Caco-2 (cell line): ENCODE data around the gene CCT6A. TPM values are rescaled to one million over a fixed set of nuclear protein-coding genes. Genes with fewer than 3 reads are reported as not detected.
A peak's percentile ranks its signal among the peaks of the same experiment; 100 is the strongest.
"Not testable (repeated sequence)": the region's sequence is repeated elsewhere in the genome, so short reads cannot be mapped to it uniquely, and the experiment has no call there.

ENCODE experiments used
- BruUV-seq: library from RNA; stranded (reverse); fragments of 400-500 nt; replicated peaks from 2 replicates; lab custom pipeline; 2021; lab: Mats Ljungman, UMichigan
- CTCF ChIA-PET: fragments of 300-600 bp; sonication (Branson Sonifier 250); formaldehyde crosslinking; loops from one replicate; lab custom pipeline; 2022; ENCODE audit warnings: antibody characterized with exemption; lab: Charles Lee
- POLR2A ChIA-PET: fragments of 300-600 bp; sonication (Branson Sonifier 250); formaldehyde crosslinking; loops from one replicate; lab custom pipeline; 2022; ENCODE audit warnings: antibody characterized with exemption; lab: Charles Lee
- DNase-seq, 2 experiments: peaks; one replicate each; pipeline versions ENCODE4 v3.0.0 to v3.0.0-alpha.2; 2020 to 2022
- H3K27me3 ChIP-seq: replicated peaks from 2 replicates; pipeline ENCODE4 v1.6.0; 2011; ENCODE audit warnings: low read length; ENCODE audit not compliant: control insufficient read depth, insufficient read depth
- H3K36me3 ChIP-seq: 2 replicates; pipeline ENCODE4 v1.5.1; 2011; ENCODE audit warnings: low read length; ENCODE audit not compliant: control insufficient read depth, insufficient read depth
- H3K4me1 ChIP-seq: fragments of 250-450 bp; sonication (Bioruptor Pico); 2 replicates; pipeline ENCODE4 v1.5.1; 2020; ENCODE audit warnings: mild to moderate bottlenecking
- H3K4me3 ChIP-seq: 2 replicates; pipeline ENCODE4 v1.5.1; 2011; ENCODE audit warnings: low read depth, mild to moderate bottlenecking, control low read depth, low read length
- H3K9me3 ChIP-seq: fragments of 250-450 bp; sonication (Bioruptor Pico); 2 replicates; pipeline ENCODE4 v1.5.1; 2020; ENCODE audit warnings: mild to moderate bottlenecking, moderate library complexity
- H3K27ac Mint-ChIP-seq: one replicate; pipeline ENCODE4 v1.8.0; 2022; ENCODE audit warnings: mixed read lengths; ENCODE audit not compliant: unreplicated experiment
- H3K27me3 Mint-ChIP-seq: one replicate; pipeline ENCODE4 v1.8.0; 2022; ENCODE audit warnings: mixed read lengths; ENCODE audit not compliant: insufficient read depth, unreplicated experiment
- H3K36me3 Mint-ChIP-seq: one replicate; pipeline ENCODE4 v1.8.0; 2022; ENCODE audit warnings: mild to moderate bottlenecking, mixed read lengths; ENCODE audit not compliant: insufficient read depth, unreplicated experiment
- H3K4me1 Mint-ChIP-seq: one replicate; pipeline ENCODE4 v1.8.0; 2022; ENCODE audit warnings: low read depth, mixed read lengths; ENCODE audit not compliant: unreplicated experiment
- H3K4me3 Mint-ChIP-seq: one replicate; pipeline ENCODE4 v1.8.0; 2022; ENCODE audit warnings: mild to moderate bottlenecking, moderate library complexity, mixed read lengths; ENCODE audit not compliant: unreplicated experiment
- H3K9me3 Mint-ChIP-seq: one replicate; pipeline ENCODE4 v1.8.0; 2022; ENCODE audit warnings: mixed read lengths; ENCODE audit not compliant: unreplicated experiment
- CTCF ChIP-seq, 2 experiments: fragments of 200-600 bp in 1 of 2; IDR thresholded peaks; 1 replicate in 1 of 2; 2 replicates in 1 of 2; pipeline versions ENCODE4 v1.5.1 to v1.8.0; 2011 to 2022; ENCODE audit warnings: antibody characterized with exemption in 1 of 2, control low read depth in 1 of 2, inconsistent platforms in 1 of 2, low read depth in 1 of 2, low read length in 1 of 2, mild to moderate bottlenecking in 1 of 2, moderate library complexity in 1 of 2; ENCODE audit not compliant: insufficient read depth in 1 of 2, severe bottlenecking in 1 of 2, unreplicated experiment in 1 of 2
- intact Hi-C: fragments of 100-400 bp; cut with micrococcal nuclease; formaldehyde crosslinking; loops from one replicate; pipeline ENCODE4 v1.10.0; 2022; ENCODE audit not compliant: unreplicated experiment
- total RNA-seq: library from RNA; stranded (reverse); gene quantifications from 2 replicates; pipeline ENCODE4 v1.2.3, GENCODE V29; 2022

CCT6A gene
- total RNA-seq, 1 experiment from 2014 or later = 242 TPM

- BruUV-seq = TSS peak; percentile 46
- Histone ChIP-seq H3K36me3 (no peaks in the 10 kb centered on the region), H3K27me3 (no peaks in the 10 kb centered on the region), H3K9me3 (no peaks in the 10 kb centered on the region), H3K4me3 (peak overlapping the region; percentile 80), H3K4me1 (peaks cover 29% of the 10 kb centered on the region)
- intact Hi-C loops = loop anchor here (1.0 kb wide), 3 partner anchors 12 to 30 kb away; partner anchors contain the start of genes CCT6A, PSPH and SUMF2
- peak; percentile 31 to 55 for TF ChIP-seq CTCF (IDR thresholded peaks at IDR 0.05; ENCODE audit: insufficient read depth in 1 of 2, low read depth in 1 of 2, low read length in 1 of 2, severe bottlenecking in 1 of 2, unreplicated experiment in 1 of 2)
- CTCF ChIA-PET = interaction anchor here (0.6 to 2.7 kb wide), 7 partner anchors 12 to 70 kb away, joined by 3 to 42 read pairs (median 8); partner anchors contain the start of genes CCT6A, NIPSNAP2, PSPH and SUMF2
- Mint-ChIP-seq H3K9me3 (no peaks in the 10 kb centered on the region), H3K27me3 (no peaks in the 10 kb centered on the region), H3K4me3 (peak overlapping the region; percentile 85), H3K4me1 (peaks cover 21% of the 10 kb centered on the region), H3K27ac (peak overlapping the region; percentile 89), H3K36me3 (peaks cover 51% of the 10 kb centered on the region)
- POLR2A ChIA-PET = interaction anchor here (0.5 to 2.3 kb wide), 6 partner anchors 13 to 300 kb away, joined by 3 to 79 read pairs (median 8); partner anchors contain the start of genes CCT6A, CHCHD2, PSPH and SUMF2
- peak; percentile 96 for DNase-seq
Observed at GRCh38 chr7:56033671-56034432, 17.7 kb upstream of the CCT6A start.

- no TSS peak for BruUV-seq
- no peak overlapping the region for H3K27ac Mint-ChIP-seq
- CTCF ChIA-PET = no interaction called here
Observed at GRCh38 chr7:56040730-56041129, 10.8 kb upstream of the CCT6A start.

GRCh38 chr7:56045758-56046157, 5.8 kb upstream of the CCT6A start:
- BruUV-seq, H3K27me3 ChIP-seq, CTCF ChIA-PET, H3K9me3 Mint-ChIP-seq, H3K4me3 Mint-ChIP-seq, H3K4me3 ChIP-seq, H3K27ac Mint-ChIP-seq, H3K9me3 ChIP-seq, H3K36me3 ChIP-seq, H3K27me3 Mint-ChIP-seq: not testable (repeated sequence)
- DNase-seq = peak in 1 of 2 experiments; percentile 1
- POLR2A ChIA-PET = interaction anchor here (1.8 kb wide), 1 partner anchor 12 kb away, joined by 9 read pairs; no protein-coding TSS in a partner anchor
- intact Hi-C loops = loop anchor here (1.0 kb wide), 1 partner anchor 11 kb away; no protein-coding TSS in a partner anchor
- Mint-ChIP-seq H3K36me3 (peaks cover 39% of the 10 kb centered on the region), H3K4me1 (peaks cover 11% of the 10 kb centered on the region)
- H3K4me1 ChIP-seq = peaks cover 33% of the 10 kb centered on the region

More at GRCh38 chr7:56040730-56041129, 10.8 kb upstream of the CCT6A start:
- Mint-ChIP-seq H3K9me3 (no peaks in the 10 kb centered on the region), H3K4me3 (no peak overlapping the region), H3K27me3 (no peaks in the 10 kb centered on the region), H3K36me3 (peaks cover 37% of the 10 kb centered on the region), H3K4me1 (peaks cover 6% of the 10 kb centered on the region)
- no peaks in the 10 kb centered on the region for H3K36me3 ChIP-seq
- no peak for DNase-seq
- intact Hi-C loops = no loop called here
- POLR2A ChIA-PET = no interaction called here
- peaks cover under 1% of the 10 kb centered on the region; the same call in 1 of the 2 replicates for H3K4me1 ChIP-seq
- no peak for TF ChIP-seq CTCF (IDR thresholded peaks at IDR 0.05; ENCODE audit: insufficient read depth in 1 of 2, low read depth in 1 of 2, low read length in 1 of 2, severe bottlenecking in 1 of 2, unreplicated experiment in 1 of 2)
- H3K9me3 ChIP-seq = no peaks in the 10 kb centered on the region
- no peak overlapping the region for H3K4me3 ChIP-seq
- no peaks in the 10 kb centered on the region for H3K27me3 ChIP-seq
